HG03439 (cell line): ENCODE data around the gene ITGA11.

ENCODE experiments used
- ATAC-seq: cut with Tn5 transposase; IDR thresholded peaks from one replicate; pipeline ENCODE4 v1.9.1; 2021; ENCODE audit warnings: mild to moderate bottlenecking, moderate library complexity; ENCODE audit not compliant: unreplicated experiment

Gene ITGA11

DNA sequence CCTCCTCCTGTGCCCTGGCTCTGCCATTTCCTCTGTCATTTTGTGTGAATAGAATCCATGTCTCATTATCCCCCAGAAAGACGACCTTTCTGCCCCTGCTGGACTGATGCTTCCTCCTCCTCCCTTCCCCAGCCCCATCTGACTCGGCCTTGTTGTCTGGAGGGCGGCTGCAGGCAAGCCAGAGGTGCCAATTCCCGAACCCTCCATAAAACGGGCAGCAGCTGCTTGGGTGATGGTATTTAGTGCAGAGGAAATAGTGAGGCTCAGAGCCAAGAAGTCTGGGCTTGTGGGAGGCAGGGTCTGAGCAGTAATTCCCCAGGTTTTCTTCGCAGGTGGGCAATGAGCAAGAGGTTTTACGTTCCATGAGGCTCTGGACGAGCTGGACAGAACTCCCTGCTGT is 71.2 kb downstream of the ITGA11 start:
- no peak for ATAC-seq

DNA sequence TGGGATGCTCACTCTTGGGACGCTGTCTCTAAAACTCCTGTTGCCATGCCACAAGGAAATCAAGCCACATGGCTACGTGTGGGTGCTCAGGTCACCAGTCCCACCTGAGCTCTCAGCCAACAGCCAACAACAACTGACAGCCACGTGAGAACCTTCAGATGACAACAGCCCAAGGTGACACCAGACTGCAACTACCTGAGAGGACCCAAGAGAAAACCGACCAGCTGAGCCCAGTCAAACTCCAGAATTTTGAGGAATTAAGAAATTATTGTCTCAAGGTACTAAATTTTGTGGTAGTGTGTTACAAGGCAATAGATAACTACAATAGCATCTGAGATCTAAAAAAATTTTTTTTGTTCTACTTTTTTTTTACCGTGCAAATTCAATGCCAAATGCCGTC is 75.2 kb downstream of the ITGA11 start:
- ATAC-seq = no peak

DNA sequence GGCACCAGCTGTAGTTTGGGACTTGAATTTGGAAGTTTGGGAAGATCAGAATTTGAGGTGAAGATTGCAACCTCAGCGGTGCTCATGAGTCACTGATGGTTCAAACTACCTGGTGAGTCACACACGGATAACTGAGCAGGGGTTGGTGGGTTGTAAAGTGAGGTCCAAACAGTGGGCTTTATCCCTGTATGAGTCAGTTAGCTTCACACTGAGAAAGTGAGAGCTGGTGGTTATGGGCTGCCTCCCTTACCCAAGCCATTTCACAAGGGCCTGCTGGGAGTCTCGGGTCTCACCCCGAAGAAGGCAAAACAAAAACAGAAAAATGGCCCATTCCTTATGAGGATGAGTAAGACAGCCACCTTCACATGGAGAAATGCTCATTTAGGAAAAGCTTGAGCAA is 77.0 kb downstream of the ITGA11 start:
- no peak for ATAC-seq

DNA sequence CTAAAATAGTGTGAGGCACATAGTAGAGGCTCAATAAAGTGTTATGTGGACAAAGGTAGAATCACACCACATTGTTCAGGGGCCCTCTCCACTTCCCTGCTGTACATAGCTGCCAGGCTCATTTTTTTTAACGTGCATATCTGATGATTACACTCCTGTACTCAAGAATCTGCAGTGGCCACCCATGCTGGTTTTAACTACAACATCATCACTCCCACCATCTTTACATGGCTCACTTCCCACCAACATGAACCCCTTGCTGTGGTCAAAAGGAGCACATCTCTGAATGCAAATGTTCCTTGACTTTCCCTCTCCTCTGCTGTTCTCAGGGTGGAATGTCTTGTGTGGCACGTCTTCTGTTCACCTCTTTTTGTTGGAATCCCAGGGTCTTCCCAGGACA is 77.7 kb downstream of the ITGA11 start:
- ATAC-seq = no peak

DNA sequence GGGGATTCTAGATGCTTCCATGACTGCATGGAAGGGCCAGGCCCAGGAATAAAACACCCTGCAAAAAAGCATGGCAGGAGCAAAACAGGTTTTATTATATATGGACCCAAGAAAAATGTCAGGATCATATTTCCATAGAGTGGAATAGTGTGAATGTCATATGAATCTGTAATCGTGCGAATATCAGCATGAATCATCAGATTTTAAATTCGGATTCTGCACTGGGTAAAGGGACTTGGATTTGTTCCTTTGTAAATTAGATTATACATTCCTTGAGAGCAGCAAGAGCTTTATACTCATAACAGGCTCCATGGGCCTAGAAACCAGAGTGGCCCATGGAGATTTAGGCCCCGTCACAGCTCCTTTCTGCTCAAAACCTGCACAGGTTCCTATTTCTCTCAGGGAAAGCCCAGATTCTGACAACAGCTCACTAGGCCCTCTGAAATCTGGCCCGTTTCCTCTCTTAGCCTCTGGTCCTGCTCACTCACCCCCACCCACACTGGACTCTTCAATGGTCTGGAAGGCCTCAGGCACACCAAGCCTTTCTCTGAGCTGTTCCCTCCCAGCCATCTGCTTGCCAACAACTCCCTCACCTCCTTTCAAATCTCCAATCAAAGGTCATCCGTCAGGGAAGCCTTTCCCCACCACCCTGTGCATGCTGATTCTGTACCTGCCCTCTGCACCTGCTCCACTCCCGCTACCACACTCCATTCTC is 78.4 kb downstream of the ITGA11 start:
- no peak for ATAC-seq

DNA sequence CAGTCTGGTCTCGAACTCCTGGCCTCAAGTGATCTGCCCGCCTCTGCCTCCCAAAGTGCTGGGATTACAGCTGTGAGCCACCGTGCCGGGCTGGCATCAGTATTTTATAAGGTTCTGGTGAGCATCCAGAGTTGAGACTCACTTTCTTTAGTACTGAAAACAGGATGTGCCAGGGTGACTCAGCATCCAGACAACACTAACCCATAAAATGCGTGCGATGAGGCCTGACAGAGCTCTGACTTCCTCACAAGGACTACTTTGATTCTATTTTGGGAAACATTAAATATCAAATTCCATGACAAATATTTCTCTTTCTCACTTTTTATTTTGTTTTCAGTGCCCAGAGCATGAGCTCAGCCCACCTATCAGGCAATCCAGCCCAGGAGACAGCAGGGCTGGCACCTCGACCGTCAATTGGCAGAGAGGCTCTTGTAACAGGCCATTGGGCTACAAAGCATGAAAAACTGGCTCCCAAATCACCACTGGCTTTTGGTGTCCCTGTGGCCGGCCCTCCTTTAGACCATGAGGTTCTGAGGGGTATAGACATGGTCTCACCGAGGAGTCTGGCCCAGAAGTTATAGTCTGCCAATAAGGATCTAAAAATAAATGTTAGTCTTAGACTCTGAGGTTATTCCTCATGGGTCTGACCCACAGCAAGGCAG is 79.4 kb downstream of the ITGA11 start:
- ATAC-seq = no peak

DNA sequence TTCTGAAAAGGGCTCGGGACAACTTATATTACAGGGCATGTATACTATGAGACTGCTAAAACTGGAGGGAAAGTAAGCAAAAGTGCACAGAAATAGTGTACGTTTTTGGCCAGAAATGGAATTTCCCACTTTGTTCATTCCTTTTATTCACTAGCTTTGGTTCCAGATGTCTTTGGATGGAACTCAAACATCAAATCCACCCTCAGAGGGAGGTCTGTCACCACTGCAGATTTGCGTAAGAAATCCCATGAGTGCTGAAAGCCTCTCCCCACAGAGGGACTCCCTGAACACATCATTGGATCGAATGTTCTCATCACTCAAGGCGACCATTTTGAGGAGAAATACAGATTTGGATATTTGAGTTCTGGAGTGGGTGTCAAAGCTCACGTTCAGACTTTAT is 82.8 kb downstream of the ITGA11 start:
- no peak for ATAC-seq

DNA sequence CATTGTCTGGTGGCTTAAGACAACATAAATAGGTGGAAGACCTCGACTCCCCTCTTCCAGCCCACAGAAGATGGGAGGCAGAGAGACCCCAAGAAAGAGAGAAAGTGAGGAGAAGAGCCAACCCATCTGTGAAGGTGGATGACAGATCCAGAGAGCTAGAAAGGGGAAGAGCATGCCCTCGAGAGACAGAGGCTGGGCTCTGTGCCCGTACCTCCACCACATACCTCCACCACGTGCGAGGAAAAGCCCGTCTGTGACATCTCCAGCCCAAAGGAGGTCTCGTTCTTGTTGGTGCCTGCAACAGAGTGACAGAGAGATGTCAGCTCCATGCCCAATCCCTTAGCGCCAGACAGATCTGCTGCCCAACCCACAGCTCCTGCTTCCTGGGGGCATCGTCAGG is 83.4 kb downstream of the ITGA11 start:
- ATAC-seq = no peak

DNA sequence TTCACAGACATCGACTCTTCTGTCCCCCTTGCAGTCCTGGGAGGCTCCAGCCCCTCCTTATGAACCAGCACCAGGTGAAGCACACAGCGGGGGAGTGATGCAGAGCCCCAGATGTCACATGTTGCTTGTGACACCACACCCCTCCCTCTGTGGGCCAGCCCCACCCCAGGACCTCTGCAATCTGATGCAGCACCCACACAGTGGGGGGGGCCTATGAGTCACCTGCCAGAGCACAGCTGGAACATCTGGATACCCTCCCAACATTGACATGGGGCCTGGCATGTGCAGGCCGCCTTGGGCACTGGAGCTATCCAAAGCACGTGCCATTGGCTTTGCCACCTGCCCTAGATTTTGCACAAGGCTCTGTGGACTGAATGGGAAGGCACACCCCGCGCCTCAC is 83.9 kb downstream of the ITGA11 start:
- no peak for ATAC-seq

DNA sequence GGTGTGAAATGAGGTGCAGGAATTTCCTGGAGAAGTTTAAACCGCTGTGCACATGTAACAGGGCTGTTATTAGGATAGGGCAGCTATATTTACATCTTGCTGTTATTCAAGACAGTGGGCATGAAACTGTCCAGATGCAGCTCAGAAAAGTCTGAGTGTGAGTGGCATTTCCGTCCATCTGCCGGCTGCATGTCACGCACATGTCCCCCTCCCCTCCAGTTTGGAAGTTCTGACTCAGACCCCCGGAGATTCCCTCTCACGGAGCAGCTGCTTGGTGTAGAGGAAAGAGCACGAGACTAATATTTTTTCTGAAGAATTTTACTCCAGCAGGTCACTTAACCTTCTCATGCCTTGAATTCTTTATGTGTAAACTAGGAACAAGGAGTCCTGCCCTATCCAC is 84.6 kb downstream of the ITGA11 start:
- ATAC-seq = no peak

DNA sequence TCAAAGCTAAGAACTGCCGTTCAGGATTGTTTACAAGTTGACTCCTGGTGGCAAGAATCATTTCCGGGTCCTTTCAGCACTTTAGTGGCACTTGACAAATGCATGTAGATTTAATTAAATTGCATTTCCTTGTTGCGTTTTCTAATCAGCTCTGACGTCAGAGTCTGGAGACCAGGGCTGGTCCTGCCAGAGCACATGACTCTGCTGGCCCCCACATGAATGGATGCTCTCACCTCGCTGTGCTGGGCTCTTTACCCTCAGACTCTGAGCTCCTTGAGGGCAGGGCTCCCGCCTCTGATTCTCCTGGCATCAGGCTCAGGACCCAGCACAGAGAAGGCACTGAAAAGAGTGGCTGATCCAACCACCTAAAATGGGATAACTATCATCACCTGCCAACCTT is 85.0 kb downstream of the ITGA11 start:
- ATAC-seq = no peak

DNA sequence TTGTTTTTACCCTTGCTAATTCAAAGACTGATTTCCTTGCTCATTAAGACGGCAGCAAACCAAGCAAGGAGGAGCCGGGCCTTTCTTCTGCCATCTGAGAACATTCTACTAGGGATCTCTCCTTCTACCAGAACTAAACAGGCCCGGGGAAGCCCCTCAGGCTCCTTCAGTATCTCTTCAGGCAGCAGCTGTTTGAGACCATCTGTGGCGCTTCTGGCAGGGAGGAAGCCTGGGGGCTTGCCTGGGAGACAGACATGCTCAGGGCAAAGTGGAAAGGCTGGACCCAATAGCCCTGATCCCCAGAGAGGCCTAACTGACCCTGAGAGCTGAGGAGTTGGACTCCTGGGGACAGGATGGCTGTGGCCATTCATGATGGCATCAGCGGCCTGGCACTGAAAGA is 86.5 kb downstream of the ITGA11 start:
- ATAC-seq = no peak

DNA sequence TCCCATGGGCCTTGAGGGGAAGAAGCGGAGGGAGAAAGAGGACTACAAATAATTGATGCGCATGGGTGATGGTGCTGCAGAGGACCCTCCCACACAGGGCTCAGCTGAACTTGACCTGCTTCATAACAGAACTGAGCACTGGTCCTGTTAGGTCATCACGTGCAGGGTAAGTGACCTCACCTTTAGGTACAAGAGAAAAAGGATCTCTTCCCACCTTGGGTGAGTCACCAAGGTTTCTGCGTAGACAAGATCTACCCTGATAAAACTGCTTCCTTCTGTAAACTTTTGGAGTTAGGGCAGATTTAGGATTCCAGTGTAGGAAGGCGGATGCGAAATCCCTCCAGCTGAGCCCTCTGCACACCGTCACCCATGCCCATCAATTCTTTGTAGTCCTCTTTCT is 87.4 kb downstream of the ITGA11 start:
- no peak for ATAC-seq

DNA sequence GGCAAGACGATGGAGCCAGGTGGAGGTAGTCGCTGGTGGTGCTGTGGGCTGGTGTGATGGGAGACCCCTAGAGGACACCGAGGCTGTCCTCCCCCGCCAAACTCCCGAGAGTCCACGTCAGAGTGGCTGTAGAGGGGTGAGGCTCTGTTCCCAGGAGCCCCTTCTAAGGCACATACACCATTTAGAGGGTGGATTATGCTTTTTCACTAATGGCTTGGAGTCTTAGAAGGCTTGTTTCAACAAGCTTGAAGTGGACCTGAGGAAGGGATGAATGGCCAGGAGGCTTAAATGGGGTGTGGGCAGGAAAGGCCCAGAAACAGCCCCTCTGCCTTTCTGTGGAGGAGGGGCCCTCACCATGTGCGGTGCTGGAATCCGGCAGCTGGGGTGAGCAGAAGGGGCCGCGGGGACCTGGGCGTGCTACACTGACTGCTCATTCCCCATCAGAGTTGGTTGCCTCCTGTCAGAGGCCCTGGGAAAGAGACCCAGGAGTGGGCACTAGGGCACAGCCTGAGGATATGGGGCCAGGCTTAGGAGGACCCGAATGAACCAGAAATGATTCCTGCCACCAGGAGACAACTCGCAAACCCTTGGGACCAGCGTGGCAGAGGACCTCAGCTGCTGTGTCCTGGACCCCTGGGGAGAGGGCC is 88.3 kb downstream of the ITGA11 start:
- ATAC-seq = no peak

DNA sequence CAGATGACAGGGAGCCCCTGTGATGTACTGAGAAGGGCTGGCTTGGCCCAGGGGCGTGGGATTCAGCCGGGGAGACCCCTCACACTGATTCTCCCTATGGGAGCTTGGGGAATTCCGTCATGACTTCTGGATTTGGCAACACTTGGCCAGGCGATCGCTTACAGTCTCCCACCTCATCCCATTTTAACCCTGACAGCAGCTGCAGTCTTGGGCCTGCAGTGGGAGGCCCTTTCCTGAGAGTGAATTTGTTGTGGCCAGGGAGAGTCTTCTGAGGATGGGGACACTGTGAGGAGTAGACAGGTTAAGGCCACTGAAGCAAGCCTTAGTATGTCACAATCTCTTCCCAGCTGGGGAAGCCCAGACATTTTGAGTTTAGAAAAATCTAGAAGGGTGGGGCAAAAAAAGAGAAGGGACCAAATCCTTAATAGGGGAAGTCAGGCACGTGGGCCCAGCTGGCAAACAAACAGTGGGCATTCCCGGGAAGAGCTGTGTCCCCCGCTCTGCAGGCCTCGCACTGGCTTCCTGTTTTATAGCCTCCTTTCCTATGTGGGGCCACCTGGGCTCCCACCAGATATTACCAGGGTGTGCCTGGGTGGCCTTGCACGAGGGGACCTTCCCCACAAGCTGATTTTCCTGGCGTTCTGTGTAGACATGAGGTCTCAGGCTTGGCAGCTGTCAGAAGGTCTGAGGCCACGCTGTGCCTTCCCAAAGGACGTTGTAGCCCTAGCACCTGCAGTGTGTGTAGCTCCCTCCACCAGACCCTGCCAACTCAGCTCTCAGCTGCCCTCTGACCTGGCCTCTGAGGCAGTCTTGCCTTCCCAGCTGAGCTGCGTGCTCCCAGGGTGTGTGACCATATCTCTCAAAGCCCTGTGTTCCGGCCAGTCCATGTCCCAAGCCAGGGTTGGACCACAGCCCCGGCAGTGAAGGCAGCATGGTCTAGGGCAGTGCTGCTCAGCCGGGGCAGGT is 89.9 kb downstream of the ITGA11 start:
- no peak for ATAC-seq

DNA sequence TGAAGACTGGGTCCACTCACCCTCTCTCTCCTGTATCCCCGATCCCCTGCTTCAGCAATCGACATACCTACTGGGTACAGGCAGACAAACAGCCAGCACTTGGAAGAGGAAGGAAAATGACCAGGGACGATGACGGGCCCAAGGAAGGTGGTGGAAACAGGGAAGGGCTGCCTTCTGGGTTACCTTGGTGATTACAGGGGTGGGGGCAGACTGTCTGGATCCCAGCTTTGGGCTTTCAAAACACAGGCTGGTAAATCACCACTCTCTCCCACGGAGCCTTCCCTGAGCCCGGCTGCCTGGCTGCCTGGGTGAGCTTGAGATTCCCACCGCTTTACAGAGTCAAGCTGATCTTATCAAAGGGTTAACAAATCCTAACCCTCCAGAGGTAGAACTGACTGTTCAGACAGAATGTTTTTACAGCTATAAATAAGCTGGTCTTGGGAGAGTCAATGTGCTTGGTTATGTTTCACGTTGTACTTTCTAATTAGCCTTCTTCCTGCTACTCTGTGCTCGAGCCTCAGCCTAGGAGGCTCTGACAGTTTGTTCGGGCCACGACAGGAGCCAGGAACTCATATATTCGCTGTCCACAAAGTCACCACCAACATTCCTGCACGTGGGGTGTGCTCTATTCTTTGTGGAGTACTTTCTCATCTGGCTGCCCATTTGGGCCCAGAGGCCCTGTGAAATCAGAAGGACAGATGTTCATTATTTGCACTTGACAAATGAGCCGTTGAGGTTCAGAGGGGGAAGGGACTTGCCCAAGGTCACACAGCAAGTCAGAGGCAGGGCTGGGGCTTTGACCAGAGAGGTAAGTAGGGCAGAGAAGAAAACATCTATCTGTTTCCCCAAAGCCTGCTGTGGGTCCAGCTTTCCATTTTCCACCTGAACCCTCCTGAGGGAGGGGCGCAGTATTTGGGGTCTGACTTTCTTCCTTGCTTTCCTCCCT is 91.0 kb downstream of the ITGA11 start:
- ATAC-seq = no peak

DNA sequence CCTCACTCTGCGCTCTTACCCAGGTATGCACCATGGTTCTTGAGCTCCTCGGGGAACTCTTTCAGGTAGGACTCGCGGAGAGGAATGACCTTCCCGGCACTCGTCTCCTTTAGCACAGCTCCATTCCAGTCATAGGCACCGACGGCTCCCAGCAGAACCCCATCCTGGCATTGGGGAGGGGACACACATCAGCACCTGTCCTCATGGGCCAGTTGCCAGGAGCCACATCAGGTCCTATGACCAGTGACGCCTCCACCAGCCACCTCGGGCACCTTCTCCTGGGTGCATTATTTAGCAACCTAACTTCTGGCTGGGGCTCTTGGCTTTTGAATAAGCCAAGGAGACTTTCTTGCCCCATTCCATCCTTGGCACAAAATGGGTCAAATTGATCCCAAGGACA is 92.5 kb downstream of the ITGA11 start:
- no peak for ATAC-seq

DNA sequence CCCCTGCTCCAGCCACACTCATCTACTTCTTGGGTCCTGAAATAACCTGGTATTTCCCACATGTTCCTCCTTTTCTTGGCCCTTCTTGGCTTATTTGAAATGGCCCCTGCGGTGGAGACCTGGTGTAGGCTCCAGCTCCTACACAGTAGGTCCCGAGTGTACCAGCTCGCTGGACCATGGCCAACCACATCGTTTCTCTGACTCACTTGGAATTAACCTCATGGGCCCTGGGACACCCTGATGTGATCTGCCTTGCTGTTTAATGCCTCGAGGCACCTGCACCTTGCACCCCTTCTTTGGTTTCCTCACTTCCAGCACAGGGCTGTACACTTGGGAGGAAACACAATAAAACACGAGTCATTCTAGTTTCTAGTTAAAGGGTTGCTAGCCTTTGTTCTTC is 94.1 kb downstream of the ITGA11 start:
- ATAC-seq = no peak

DNA sequence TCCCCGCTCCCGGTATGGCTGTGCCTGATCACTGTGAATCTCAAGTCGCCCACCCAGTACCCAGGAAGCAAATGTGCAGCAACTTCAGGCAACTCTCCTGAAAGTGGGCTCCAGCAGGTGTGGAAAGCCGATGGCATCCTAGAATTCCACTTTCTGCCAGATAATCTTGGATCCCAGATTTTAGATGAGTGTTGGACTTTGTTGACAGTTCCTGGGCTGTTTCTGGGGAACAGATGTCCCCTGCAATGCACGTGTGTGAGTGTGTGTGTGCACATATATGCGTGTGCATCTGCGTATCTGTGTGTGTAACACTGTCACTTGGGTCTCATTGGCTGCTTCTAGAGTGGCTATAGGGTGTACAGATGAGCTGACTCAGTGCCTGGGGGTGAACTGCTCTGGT is 95.4 kb downstream of the ITGA11 start:
- ATAC-seq = no peak

DNA sequence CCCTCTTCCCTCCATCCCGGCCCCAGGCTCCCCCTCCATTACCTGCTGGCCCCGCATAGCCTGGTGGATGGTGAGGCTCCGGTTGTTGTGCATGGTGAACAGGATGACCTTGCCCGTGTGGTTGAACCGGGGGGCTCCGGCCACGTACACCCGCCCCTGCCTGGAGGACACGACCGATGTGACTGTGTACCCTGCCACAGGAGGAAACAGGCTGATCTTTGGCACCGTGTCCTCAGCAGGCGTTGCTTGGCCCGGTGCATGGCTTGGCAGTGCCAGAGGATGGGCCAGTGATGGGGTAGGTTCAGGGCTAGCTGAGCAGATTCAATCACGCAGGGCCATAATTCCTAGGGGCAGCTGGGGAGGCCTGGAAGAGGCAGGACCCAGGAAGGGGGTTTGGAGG is 96.3 kb downstream of the ITGA11 start:
- ATAC-seq = no peak
